ENCODE measurements around the gene PROSER2. TPM values are rescaled to one million over a fixed set of nuclear protein-coding genes. Genes with fewer than 3 reads are reported as not detected.

Gene PROSER2
- polyA plus RNA-seq, 2 of the 4 experiments (the other 2 are of a cell fraction): 10.1 to 14.4 TPM

GRCh38 chr10:11787374-11787773 is 35.8 kb upstream of the PROSER2 start:
- Histone ChIP-seq H3K4me3 (no peak overlapping the region), H3K4me2 (no peak overlapping the region), H3K27ac (no peak overlapping the region), H3K4me1 (no peaks in the 10 kb centered on the region), H3K9me3 (no peaks in the 10 kb centered on the region)
- no peak for DNase-seq (ENCODE audit: low read depth in 1 of 2, low spot score in 1 of 2)
- no peak for ATAC-seq
- ChIA-PET CTCF (interaction anchor here (0.9 to 9.1 kb wide), 4 partner anchors 14 to 199 kb away, joined by 3 to 77 read pairs (median 32); partner anchors contain the start of gene PROSER2), POLR2A (no interaction called here)
- TF ChIP-seq CTCF (IDR thresholded peaks at IDR 0.05) (no peak), ELK1 (IDR thresholded peaks at IDR 0.05; ENCODE audit: low read depth, low read length) (no peak), POLR2AphosphoS2 (conservative IDR thresholded peaks at IDR 0.05; ENCODE audit: low read length) (no peak), HDAC2 (IDR thresholded peaks at IDR 0.05) (no peak), ATOH8 (CRISPR knock-in tag; IDR thresholded peaks at IDR 0.05; ENCODE audit: low read depth) (no peak), KDM5A (IDR thresholded peaks at IDR 0.05) (no peak), HMGXB4 (CRISPR knock-in tag; IDR thresholded peaks at IDR 0.05; ENCODE audit: borderline replicate concordance) (no peak), USF2 (IDR thresholded peaks at IDR 0.05) (no peak), BCL3 (IDR thresholded peaks at IDR 0.05) (no peak), TP53 (CRISPR knock-in tag; IDR thresholded peaks at IDR 0.05) (no peak)
- WGBS (ENCODE audit: missing lambda C conversion rate): 74% methylated on average over 9 of the region's 9 CpGs
- no peak for FAIRE-seq

GRCh38 chr10:11787846-11788245 is 35.3 kb upstream of the PROSER2 start:
- Histone ChIP-seq H3K27ac (no peak overlapping the region), H3K4me3 (no peak overlapping the region), H3K9me3 (no peaks in the 10 kb centered on the region), H3K4me1 (no peaks in the 10 kb centered on the region), H3K4me2 (no peak overlapping the region)
- no peak for ATAC-seq
- CTCF ChIA-PET: interaction anchor here (1.4 to 9.1 kb wide), 3 partner anchors 13 to 198 kb away, joined by 3 to 77 read pairs (median 61); partner anchors contain the start of gene PROSER2
- no peak for FAIRE-seq
- 67% methylated on average over 9 of the region's 10 CpGs for WGBS (ENCODE audit: missing lambda C conversion rate)
- TF ChIP-seq CBX8 (IDR thresholded peaks at IDR 0.05) (no peak), RCOR1 (IDR thresholded peaks at IDR 0.05; ENCODE audit: low read depth, low read length) (no peak)
- POLR2A ChIA-PET: no interaction called here
- DNase-seq (ENCODE audit: low read depth in 1 of 2, low spot score in 1 of 2): no peak

GRCh38 chr10:11789306-11789705 is 33.9 kb upstream of the PROSER2 start:
- no peak for DNase-seq (ENCODE audit: low read depth in 1 of 2, low spot score in 1 of 2)
- WGBS (ENCODE audit: missing lambda C conversion rate): 37% methylated on average over 2 of the region's 2 CpGs
- no peak overlapping the region for H3K4me3 ChIP-seq
- ATAC-seq: no peak
- no peak overlapping the region for H3K27ac ChIP-seq
- no peak overlapping the region for H3K4me2 ChIP-seq
- H3K4me1 ChIP-seq: peaks cover 11% of the 10 kb centered on the region
- FAIRE-seq: no peak
- POLR2A ChIA-PET: no interaction called here
- no peaks in the 10 kb centered on the region for H3K9me3 ChIP-seq
- CTCF ChIA-PET: interaction anchor here (2.3 to 9.1 kb wide), 4 partner anchors 8 to 197 kb away, joined by 6 to 79 read pairs (median 69); partner anchors contain the start of gene PROSER2
- TF ChIP-seq MYC (IDR thresholded peaks at IDR 0.05; ENCODE audit: borderline replicate concordance, low read length): no peak

Measured in A549 (cell line).